ENCODE measurements around the gene RAB31.
"Not testable (repeated sequence)": the region's sequence is repeated elsewhere in the genome, so short reads cannot be mapped to it uniquely, and the experiment has no call there.

The RAB31 gene, protein sequence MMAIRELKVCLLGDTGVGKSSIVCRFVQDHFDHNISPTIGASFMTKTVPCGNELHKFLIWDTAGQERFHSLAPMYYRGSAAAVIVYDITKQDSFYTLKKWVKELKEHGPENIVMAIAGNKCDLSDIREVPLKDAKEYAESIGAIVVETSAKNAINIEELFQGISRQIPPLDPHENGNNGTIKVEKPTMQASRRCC

DNA sequence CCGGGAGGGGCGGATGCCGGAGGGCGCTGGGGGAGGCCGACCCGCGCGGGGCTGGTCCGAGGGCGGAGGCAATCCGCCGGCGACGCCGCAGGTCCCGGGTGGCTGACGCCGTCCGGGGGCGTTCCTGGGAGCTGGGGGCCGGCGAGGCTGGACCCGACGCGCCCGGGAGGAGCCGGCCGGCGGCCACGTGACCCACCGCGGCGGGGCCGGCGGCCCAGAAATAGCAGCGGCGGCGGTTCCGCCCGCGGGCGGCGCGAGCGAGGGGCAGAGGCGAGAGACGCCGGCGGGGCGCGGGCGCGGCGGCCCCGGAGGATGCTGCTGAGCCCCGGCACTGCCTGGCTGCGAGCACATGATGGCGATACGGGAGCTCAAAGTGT is at the start of gene RAB31:
Gene RAB31 (plus strand): TSS at position 245 of the 377 bp plus-strand sequence. CDS start 105 bp downstream, at position 350.
- Histone ChIP-seq H3K4me3 (peak within 1 kb of the TSS; percentile 79), H3K27me3 (peaks cover 56% of the 10 kb centered on the region), H3K4me2 (peak within 1 kb of the TSS; percentile 89), H3K9me3 (no peaks in the 10 kb centered on the region), H3K9ac (peak within 1 kb of the TSS; percentile 74), H4K20me1 (no peaks in the 10 kb centered on the region), H3K4me1 (peaks cover 36% of the 10 kb centered on the region), H3K36me3 (no peaks in the 10 kb centered on the region), H3K27ac (peak within 1 kb of the TSS; percentile 45)
- no peak for TF ChIP-seq Cebpa-rat (IDR thresholded peaks at IDR 0.05)

DNA sequence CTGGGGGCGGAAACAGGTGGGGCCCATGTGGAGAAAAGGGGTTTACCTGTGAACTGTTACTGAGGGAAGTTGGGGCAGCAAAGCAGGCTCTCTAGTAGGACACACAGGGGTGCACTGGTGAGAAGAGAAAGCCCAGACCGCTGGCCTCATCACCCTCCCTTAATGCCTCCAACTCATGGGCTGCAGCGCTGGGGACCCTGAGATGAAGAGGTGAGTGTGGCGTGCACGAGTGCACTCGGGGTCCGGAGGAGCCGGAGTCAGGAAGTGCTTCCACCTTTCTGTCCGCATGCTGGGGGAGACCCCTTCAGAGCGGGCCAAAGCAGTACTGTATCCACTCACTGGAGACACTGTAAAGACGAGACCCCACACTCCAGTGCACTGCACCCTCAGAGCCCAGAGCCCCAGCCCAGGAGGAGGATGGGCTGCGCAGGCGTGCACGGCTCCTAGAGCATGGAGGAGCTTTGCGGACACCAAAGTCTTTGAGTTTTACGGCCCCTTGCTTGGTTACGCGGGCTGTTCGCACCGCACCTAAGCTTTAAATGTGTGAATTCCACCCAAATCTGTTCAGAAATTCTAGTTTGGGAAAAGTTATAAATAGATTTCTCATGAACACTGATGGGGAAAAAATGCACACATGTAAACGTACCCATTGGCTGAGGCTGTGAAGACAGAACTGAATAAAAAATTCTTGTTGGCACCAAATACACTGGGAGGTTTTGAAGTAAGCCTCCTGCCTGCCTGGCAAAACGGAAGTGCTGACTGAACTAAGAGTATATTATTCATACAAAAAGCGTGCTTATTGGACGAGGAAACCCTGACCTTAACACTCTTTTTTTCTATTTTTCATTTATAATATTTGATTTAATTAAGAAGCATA is 48.4 kb upstream of the RAB31 start:
- Histone ChIP-seq H3K9me3 (no peaks in the 10 kb centered on the region), H3K4me2 (no peak overlapping the region), H3K4me1 (no peaks in the 10 kb centered on the region), H4K20me1 (no peaks in the 10 kb centered on the region), H3K27ac (no peak overlapping the region), H3K9ac (no peak overlapping the region), H3K27me3 (no peaks in the 10 kb centered on the region), H3K4me3 (no peak overlapping the region), H3K36me3 (no peaks in the 10 kb centered on the region)
- TF ChIP-seq Cebpa-rat (IDR thresholded peaks at IDR 0.05), result no peak

DNA sequence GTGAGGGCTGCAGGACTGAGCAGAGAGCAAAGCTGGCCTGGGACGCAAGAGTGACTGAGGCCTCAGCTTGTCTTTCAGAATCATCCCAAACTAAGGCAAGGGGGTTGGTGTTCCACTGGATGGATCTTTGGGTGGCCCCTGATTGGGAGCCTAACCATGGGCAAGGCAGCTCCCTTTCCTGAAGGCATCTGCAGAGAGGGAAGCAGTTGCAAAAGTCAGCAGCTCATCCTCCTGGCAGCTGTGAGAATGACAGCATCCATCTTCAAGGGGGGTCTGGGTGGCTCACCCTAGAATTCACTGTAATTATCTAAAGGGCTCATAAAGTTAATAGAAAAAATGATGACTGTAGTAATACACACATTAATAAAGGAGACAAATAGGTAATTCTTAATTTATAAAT is 46.5 kb upstream of the RAB31 start:
- no peak overlapping the region for H3K9ac ChIP-seq
- no peaks in the 10 kb centered on the region for H3K9me3 ChIP-seq
- H3K27ac ChIP-seq, result no peak overlapping the region
- H3K4me3 ChIP-seq, result no peak overlapping the region
- H4K20me1 ChIP-seq, result no peaks in the 10 kb centered on the region
- H3K4me1 ChIP-seq, result no peaks in the 10 kb centered on the region
- no peaks in the 10 kb centered on the region for H3K27me3 ChIP-seq
- no peak for TF ChIP-seq Cebpa-rat (IDR thresholded peaks at IDR 0.05)
- no peak overlapping the region for H3K4me2 ChIP-seq
- no peaks in the 10 kb centered on the region for H3K36me3 ChIP-seq

DNA sequence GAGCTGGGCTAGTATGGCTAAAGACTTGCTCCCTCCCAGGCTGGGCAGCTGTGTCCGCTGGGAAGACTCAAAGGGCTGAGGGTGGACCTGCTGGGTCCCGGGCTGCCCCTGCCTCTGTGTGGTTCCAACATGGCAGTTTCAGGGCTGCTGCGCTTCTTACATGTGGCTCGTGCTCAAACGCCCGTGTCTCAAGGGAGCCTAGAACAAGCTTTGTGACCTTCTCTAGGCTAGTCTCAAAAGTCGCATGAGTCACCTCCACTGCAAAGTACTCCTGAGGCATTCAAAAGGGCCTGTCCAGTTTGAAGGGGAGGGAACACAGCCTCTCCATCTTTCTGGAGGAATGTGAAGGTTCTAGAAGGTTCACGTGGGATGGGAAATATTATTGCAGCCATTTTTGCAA is 44.7 kb upstream of the RAB31 start:
- H3K4me1 ChIP-seq, result no peaks in the 10 kb centered on the region
- no peak overlapping the region for H3K4me2 ChIP-seq
- H3K9ac ChIP-seq, result no peak overlapping the region
- H3K9me3 ChIP-seq, result no peaks in the 10 kb centered on the region
- no peaks in the 10 kb centered on the region for H4K20me1 ChIP-seq
- H3K4me3 ChIP-seq, result no peak overlapping the region
- no peak for TF ChIP-seq Cebpa-rat (IDR thresholded peaks at IDR 0.05)
- H3K27ac ChIP-seq, result no peak overlapping the region
- no peaks in the 10 kb centered on the region for H3K36me3 ChIP-seq
- no peaks in the 10 kb centered on the region for H3K27me3 ChIP-seq

DNA sequence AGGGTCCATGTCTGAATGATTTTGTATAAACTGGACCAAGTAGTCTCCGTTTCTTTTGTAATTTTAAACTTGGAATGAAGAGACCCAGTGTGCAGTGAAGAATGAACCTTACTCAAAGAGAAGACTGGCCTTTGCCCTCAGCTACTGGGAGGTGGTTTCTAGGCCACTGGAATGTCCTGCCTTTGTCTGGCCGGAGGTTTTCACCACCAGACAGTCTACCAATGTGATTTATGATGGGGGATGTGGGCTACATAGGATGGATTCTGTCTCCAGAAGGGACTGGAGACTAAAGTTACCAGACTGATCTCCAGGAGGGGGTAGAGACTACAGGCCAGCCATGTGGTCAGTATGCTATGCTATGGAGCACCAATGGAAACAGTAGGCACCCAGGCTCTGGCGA is 42.8 kb upstream of the RAB31 start:
- H3K9me3 ChIP-seq, result no peaks in the 10 kb centered on the region
- no peak overlapping the region for H3K9ac ChIP-seq
- H3K4me2 ChIP-seq, result no peak overlapping the region
- no peaks in the 10 kb centered on the region for H4K20me1 ChIP-seq
- H3K4me1 ChIP-seq, result no peaks in the 10 kb centered on the region
- no peak for TF ChIP-seq Cebpa-rat (IDR thresholded peaks at IDR 0.05)
- no peaks in the 10 kb centered on the region for H3K36me3 ChIP-seq
- H3K27ac ChIP-seq, result no peak overlapping the region
- H3K4me3 ChIP-seq, result no peak overlapping the region
- no peaks in the 10 kb centered on the region for H3K27me3 ChIP-seq

DNA sequence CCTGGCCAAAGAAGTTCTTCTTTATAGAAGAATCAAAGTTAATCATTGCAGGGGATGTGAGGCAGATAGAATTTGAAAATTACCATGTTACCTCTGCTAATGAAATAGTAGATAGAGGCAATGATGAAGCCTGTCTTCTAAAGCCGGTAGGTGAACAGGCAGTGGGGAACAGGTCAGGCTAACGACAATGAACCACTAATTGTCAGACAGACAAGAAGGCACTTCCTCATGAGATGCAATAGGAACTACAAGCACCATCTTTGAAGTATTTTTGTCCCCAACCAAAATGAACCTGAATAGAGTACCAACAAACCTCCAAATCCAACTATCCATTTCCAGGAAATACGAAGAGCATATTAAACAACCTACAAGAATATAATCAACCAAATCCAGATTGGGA is 41.6 kb upstream of the RAB31 start:
- no peak for TF ChIP-seq Cebpa-rat (IDR thresholded peaks at IDR 0.05)
- no peaks in the 10 kb centered on the region for H3K9me3 ChIP-seq

DNA sequence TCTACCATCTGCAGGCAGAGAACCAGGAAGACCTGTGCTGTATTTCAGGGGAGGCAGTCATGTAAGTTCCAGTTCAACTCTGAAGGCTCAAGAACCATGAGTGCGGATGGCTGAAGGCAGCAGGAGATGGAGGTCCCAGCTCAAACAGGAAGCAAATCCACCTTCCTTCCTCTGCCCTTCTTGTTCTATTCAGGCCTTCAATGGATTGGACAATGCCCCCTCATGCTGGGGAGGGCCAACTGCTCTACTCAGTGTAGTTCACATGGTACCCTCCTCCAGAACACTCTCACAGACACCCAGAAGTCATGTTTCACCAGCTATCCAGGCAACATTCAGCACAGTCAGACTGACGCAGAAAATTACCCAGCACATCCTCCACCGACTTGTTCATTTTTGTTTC is 39.1 kb upstream of the RAB31 start:
- no peak overlapping the region for H3K9ac ChIP-seq
- H3K27ac ChIP-seq, result no peak overlapping the region
- H3K4me2 ChIP-seq, result no peak overlapping the region

More for the DNA sequence above, 41.6 kb upstream of the RAB31 start:
- no peaks in the 10 kb centered on the region for H4K20me1 ChIP-seq
- no peaks in the 10 kb centered on the region for H3K36me3 ChIP-seq
- H3K9ac ChIP-seq, result no peak overlapping the region
- H3K4me1 ChIP-seq, result no peaks in the 10 kb centered on the region
- no peak overlapping the region for H3K4me3 ChIP-seq
- H3K27ac ChIP-seq, result no peak overlapping the region
- H3K4me2 ChIP-seq, result no peak overlapping the region
- no peaks in the 10 kb centered on the region for H3K27me3 ChIP-seq

DNA sequence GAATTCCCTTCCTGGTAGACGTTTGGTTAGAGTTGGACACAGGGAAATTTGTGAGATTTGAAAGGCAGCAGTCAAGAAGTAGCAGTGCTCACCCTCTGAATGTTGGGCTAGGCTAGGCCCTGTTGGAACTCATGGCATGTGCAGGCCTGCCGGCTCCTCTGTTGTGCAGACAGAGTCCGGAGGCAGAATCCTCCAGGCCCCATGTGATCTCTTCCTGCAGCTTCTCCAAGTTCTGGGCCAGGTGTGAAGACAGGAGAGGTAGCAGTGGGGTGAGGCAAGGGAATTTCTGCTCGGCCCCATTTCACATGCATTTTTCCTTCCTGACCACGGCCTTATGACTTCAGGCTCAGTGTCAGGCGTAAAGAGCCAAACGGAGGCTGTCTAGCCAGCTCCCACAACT is 36.9 kb upstream of the RAB31 start:
- Histone ChIP-seq H3K9me3 (no peaks in the 10 kb centered on the region), H3K27ac (no peak overlapping the region), H3K4me1 (no peaks in the 10 kb centered on the region), H4K20me1 (no peaks in the 10 kb centered on the region), H3K4me3 (no peak overlapping the region), H3K9ac (no peak overlapping the region), H3K4me2 (no peak overlapping the region), H3K27me3 (no peaks in the 10 kb centered on the region), H3K36me3 (no peaks in the 10 kb centered on the region)
- TF ChIP-seq Cebpa-rat (IDR thresholded peaks at IDR 0.05), result no peak

More for the DNA sequence above, 39.1 kb upstream of the RAB31 start:
- Histone ChIP-seq H3K4me1 (no peaks in the 10 kb centered on the region), H3K4me3 (no peak overlapping the region), H4K20me1 (no peaks in the 10 kb centered on the region), H3K9me3 (no peaks in the 10 kb centered on the region), H3K27me3 (no peaks in the 10 kb centered on the region), H3K36me3 (no peaks in the 10 kb centered on the region)
- TF ChIP-seq Cebpa-rat (IDR thresholded peaks at IDR 0.05), result no peak

DNA sequence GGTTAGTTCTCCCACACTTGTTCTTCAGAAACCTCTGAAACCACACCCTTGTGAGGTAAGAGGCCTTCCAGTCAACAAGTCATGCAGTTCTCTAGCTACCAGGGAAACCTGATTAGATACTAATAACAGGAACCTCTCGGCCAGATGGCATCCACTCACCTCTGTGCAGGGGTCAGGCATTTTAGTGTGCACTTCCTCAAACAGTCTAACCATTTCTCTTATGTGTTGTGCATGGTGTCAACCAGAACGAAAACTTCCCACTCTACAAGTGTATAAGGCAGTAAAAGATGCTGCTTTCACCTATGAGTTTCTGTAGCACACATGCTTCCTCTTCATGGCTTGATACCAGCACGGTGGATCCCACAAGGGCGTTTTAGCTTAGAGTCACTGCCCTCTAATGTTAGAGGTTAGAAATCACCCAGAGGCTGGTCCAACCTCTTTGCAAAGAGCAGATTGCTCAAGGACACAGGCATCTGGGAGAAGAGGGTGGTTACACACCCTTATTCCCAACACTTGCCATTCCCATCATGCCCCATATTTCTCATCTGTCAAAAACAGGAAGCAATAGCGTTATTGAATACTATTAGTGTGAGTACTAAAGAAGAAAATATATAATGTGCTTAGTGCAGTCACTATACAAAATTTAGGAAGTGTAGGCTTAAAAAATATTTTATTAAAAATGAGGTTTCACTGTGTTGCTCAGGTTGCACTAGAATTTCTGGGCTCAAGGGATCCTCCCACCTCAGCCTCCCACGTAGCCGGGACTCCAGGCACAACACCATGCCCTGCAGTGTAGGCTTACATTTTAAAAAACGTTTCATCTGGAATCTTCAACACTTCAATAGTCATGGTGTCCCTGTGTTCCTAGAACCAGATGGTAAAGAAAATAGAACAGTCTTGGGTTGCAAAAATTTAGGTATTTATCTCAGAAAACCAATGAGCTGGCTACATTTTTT is 34.5 kb upstream of the RAB31 start:
- no peaks in the 10 kb centered on the region for H3K27me3 ChIP-seq
- no peak overlapping the region for H3K27ac ChIP-seq
- H3K4me1 ChIP-seq, result no peaks in the 10 kb centered on the region
- H3K9ac ChIP-seq, result no peak overlapping the region
- H3K36me3 ChIP-seq, result no peaks in the 10 kb centered on the region
- no peak for TF ChIP-seq Cebpa-rat (IDR thresholded peaks at IDR 0.05)
- no peak overlapping the region for H3K4me2 ChIP-seq
- no peak overlapping the region for H3K4me3 ChIP-seq
- peaks cover 17% of the 10 kb centered on the region for H3K9me3 ChIP-seq
- no peaks in the 10 kb centered on the region for H4K20me1 ChIP-seq

DNA sequence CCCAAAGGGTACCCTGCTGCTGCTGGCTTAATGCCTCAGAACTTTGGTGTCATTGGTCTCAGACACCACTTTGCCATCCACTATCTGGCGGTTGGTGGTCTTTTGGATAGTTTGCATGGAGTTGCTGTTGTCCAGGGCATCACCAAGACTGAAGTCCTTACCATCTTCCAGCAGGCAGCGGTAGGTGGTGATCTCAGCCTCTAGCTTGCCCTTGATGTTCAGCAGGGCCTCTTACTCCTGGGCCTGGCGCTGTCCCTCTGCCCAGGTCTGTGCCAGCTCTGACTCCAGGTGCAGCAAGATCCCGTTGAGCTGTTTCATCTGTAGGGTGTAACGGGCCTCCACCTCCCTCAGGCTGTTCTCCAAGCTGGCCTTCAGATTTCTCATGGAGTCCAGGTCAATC is 29.9 kb upstream of the RAB31 start:
- not testable (repeated sequence) for H4K20me1 ChIP-seq, H3K27ac ChIP-seq, H3K36me3 ChIP-seq, H3K4me1 ChIP-seq, H3K9ac ChIP-seq, H3K4me2 ChIP-seq, H3K4me3 ChIP-seq, H3K27me3 ChIP-seq
- H3K9me3 ChIP-seq, result peaks cover 18% of the 10 kb centered on the region
